ENCODE data around the gene PHF20. TPM values are rescaled to one million over a fixed set of nuclear protein-coding genes. Genes with fewer than 3 reads are reported as not detected.

Gene PHF20
- polyA plus RNA-seq, 3 donors = 54.7 to 78.2 (median 73.6) TPM

DNA sequence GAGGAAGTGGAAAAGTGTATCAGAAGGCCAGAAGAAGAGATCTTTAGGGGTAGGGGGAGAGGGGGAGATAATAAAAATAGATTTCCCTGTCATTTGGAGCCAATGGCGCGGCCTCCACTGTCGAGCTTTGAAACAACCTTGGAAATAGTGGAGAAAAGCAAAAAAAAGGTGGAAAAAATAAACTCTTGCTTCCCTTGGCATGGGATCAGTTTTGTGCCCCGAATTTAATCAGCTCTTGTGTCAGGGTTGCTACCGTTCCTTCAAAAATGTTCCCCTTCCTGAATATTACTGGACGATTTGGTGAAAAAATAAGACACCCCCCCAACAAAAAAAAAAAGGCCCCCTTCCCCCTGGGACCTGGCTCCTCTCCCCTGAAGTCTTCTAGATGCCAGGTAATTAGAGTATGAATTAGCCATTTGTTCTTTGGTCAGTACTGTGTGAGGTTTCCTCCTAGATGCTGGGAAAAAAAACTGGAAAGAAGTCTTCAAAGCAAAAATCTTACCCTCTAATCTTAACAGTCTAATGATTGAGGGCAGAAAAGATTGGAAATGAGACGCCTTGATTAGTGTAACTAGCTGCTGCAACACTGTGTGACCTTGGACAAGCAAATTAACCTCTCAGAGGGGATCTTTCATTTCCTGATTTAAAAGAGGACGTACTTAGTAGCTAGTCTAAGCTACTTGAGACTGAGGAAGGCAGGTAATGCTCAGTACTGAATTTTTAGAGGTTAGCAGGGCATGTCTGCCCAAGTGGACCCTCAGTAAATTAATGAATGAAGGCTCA, 28.9 kb upstream of the PHF20 start:
- peaks cover 40 to 52% of the 10 kb centered on the region in 2 donors for H3K4me1 ChIP-seq (ENCODE audit: control insufficient read depth in 1 of 2, insufficient read depth in 2 of 2, low read length in 2 of 2)
- peak; percentile 41 to 66 (median 60) for DNase-seq
- no peaks in the 10 kb centered on the region for H3K9me3 Mint-ChIP-seq

More for the DNA sequence above, 28.9 kb upstream of the PHF20 start:
- Histone ChIP-seq H2AFZ (ENCODE audit: insufficient read depth, low read depth, low read length, poor library complexity, severe bottlenecking) (no peak overlapping the region), H3K4me2 (replicated peaks; ENCODE audit: extremely low read depth, low read length, poor library complexity, severe bottlenecking) (peak overlapping the region; percentile 90), H3K9ac (ENCODE audit: insufficient read depth, low read length, poor library complexity, severe bottlenecking) (peak overlapping the region; percentile 84), H3K79me2 (ENCODE audit: insufficient read depth, low read length) (peaks cover 60% of the 10 kb centered on the region), H3K36me3 (replicated peaks in 1 of 2; ENCODE audit: control insufficient read depth in 1 of 2, insufficient read depth in 2 of 2, low read length in 2 of 2) (peaks cover 28 to 29% of the 10 kb centered on the region in 2 donors), H3K4me3 (replicated peaks in 1 of 3; ENCODE audit: low read depth in 2 of 3, low read length in 3 of 3) (peak overlapping the region; percentile 70 to 91 (median 78)), H3K27ac (ENCODE audit: low read depth in 1 of 2, low read length in 2 of 2) (peak overlapping the region; percentile 99), H3K27me3 (ENCODE audit: control insufficient read depth in 2 of 2, insufficient read depth in 2 of 2, low read length in 2 of 2) (no peaks in the 10 kb centered on the region), H3K9me3 (replicated peaks in 1 of 2; ENCODE audit: control insufficient read depth in 1 of 2, insufficient read depth in 1 of 2, low read length in 2 of 2) (no peaks in the 10 kb centered on the region), H4K20me1 (ENCODE audit: insufficient read depth, low read length) (peaks cover 35% of the 10 kb centered on the region)
- intact Hi-C loops (cut with micrococcal nuclease) = loop anchor here (1.0 to 5.0 kb wide), 4 partner anchors 26 to 126 kb away; partner anchors contain the start of genes PHF20 (in 1 of the 2) and SPAG4 (in 1 of the 2)
- peaks cover 0 to 2% (median 0%) of the 10 kb centered on the region in 3 donors for H3K27me3 Mint-ChIP-seq (ENCODE audit: low read depth in 3 of 3)
- peak overlapping the region; percentile 99 for H3K4me3 Mint-ChIP-seq
- peaks cover 42% of the 10 kb centered on the region for H3K4me1 Mint-ChIP-seq
- peak overlapping the region; percentile 97 to 100 (median 100) for H3K27ac Mint-ChIP-seq
- WGBS (ENCODE audit: insufficient coverage) = 0% methylated on average over 1 of the region's 8 CpGs
- TF ChIP-seq CTCF (IDR thresholded peaks at IDR 0.05) = no peak
- peaks cover 30% of the 10 kb centered on the region in 2 donors for H3K36me3 Mint-ChIP-seq
